Gastroesophageal sphincter (tissue), 3 donors: ENCODE results near the gene SV2C.

Experiments
- CTCF ChIP-seq, 4 experiments: fragments of 200-600 bp in 2 of 4; fragments of 450-650 bp in 2 of 4; sonication (generic) in 1 of 4; IDR thresholded peaks; one replicate each; pipeline ENCODE4 v1.5.1; 2017 to 2019; ENCODE audit warnings: antibody characterized with exemption in 4 of 4, mild to moderate bottlenecking in 2 of 4, moderate library complexity in 2 of 4
- EP300 ChIP-seq: sonication (generic); formaldehyde crosslinking; IDR thresholded peaks from one replicate; pipeline ENCODE4 v1.6.1; 2017; ENCODE audit warnings: antibody characterized with exemption, mild to moderate bottlenecking
- POLR2A ChIP-seq, 2 donors: fragments of 450-650 bp; IDR thresholded peaks; one replicate each; pipeline ENCODE4 v1.6.1; 2017; ENCODE audit warnings: antibody characterized with exemption in 2 of 2, mild to moderate bottlenecking in 2 of 2, moderate library complexity in 1 of 2

GRCh38 chr5:76379316-76379715, 296.1 kb downstream of the SV2C start:
- TF ChIP-seq CTCF (IDR thresholded peaks at IDR 0.05) (no peak), POLR2A (IDR thresholded peaks at IDR 0.05) (no peak), EP300 (no peak)
